ENCODE measurements around the gene CHIT1. TPM values are rescaled to one million over a fixed set of nuclear protein-coding genes. Genes with fewer than 3 reads are reported as not detected.

Gene CHIT1
- polyA plus RNA-seq, 1 experiment: not detected

- TF ChIP-seq CTCF (IDR thresholded peaks at IDR 0.05; ENCODE audit: insufficient read depth, low read depth, low read length): no peak
- DNase-seq (ENCODE audit: low read depth): no peak
These were observed 45.6 kb downstream of the CHIT1 start for GRCh38 chr1:203183828-203184227.

GRCh38 chr1:203182387-203182953 lies 47.0 kb downstream of the CHIT1 start:
- Histone ChIP-seq H3K4me3 (ENCODE audit: low read depth, low read length) (no peak overlapping the region), H3K27me3 (ENCODE audit: control insufficient read depth, insufficient read depth, low read length) (peaks cover 1% of the 10 kb centered on the region; the same call in 1 of the 2 replicates), H3K36me3 (ENCODE audit: control insufficient read depth, insufficient read depth, low read length) (no peaks in the 10 kb centered on the region)
- no peak for TF ChIP-seq CTCF (IDR thresholded peaks at IDR 0.05; ENCODE audit: insufficient read depth, low read depth, low read length)
- no peak for DNase-seq (ENCODE audit: low read depth)
- ChIA-PET POLR2A (no interaction called here), CTCF (interaction anchor here (0.6 to 9.3 kb wide), 5 partner anchors 10 to 281 kb away, joined by 3 to 60 read pairs (median 5); no protein-coding TSS in a partner anchor)

More at GRCh38 chr1:203183828-203184227, 45.6 kb downstream of the CHIT1 start:
- peaks cover 3% of the 10 kb centered on the region; the same call in 1 of the 2 replicates for H3K27me3 ChIP-seq (ENCODE audit: control insufficient read depth, insufficient read depth, low read length)
- ChIA-PET CTCF (interaction anchor here (1.2 to 9.3 kb wide), 3 partner anchors 11 to 32 kb away, joined by 3 to 60 read pairs (median 6); no protein-coding TSS in a partner anchor), POLR2A (no interaction called here)
- H3K36me3 ChIP-seq (ENCODE audit: control insufficient read depth, insufficient read depth, low read length): no peaks in the 10 kb centered on the region
- H3K4me3 ChIP-seq (ENCODE audit: low read depth, low read length): no peak overlapping the region

- CTCF ChIA-PET: interaction anchor here (0.6 to 9.3 kb wide), 5 partner anchors 9 to 282 kb away, joined by 3 to 60 read pairs (median 4); no protein-coding TSS in a partner anchor
- Histone ChIP-seq H3K36me3 (ENCODE audit: control insufficient read depth, insufficient read depth, low read length) (no peaks in the 10 kb centered on the region), H3K4me3 (ENCODE audit: low read depth, low read length) (no peak overlapping the region), H3K27me3 (ENCODE audit: control insufficient read depth, insufficient read depth, low read length) (peaks cover 1% of the 10 kb centered on the region; the same call in 1 of the 2 replicates)
- no peak for TF ChIP-seq CTCF (IDR thresholded peaks at IDR 0.05; ENCODE audit: insufficient read depth, low read depth, low read length)
- POLR2A ChIA-PET: no interaction called here
- no peak for DNase-seq (ENCODE audit: low read depth)
These were observed 47.7 kb downstream of the CHIT1 start for GRCh38 chr1:203181586-203182386.

- ChIA-PET POLR2A (no interaction called here), CTCF (interaction anchor here (0.9 to 9.3 kb wide), 4 partner anchors 8 to 86 kb away, joined by 3 to 60 read pairs (median 4); no protein-coding TSS in a partner anchor)
- no peak for TF ChIP-seq CTCF (IDR thresholded peaks at IDR 0.05; ENCODE audit: insufficient read depth, low read depth, low read length)
- H3K36me3 ChIP-seq (ENCODE audit: control insufficient read depth, insufficient read depth, low read length): no peaks in the 10 kb centered on the region
- no peak overlapping the region for H3K4me3 ChIP-seq (ENCODE audit: low read depth, low read length)
- DNase-seq (ENCODE audit: low read depth): no peak
- H3K27me3 ChIP-seq (ENCODE audit: control insufficient read depth, insufficient read depth, low read length): peaks cover 1% of the 10 kb centered on the region; the same call in 1 of the 2 replicates
These were observed 48.7 kb downstream of the CHIT1 start for GRCh38 chr1:203180611-203181330.

GRCh38 chr1:203179667-203180005 lies 49.8 kb downstream of the CHIT1 start:
- TF ChIP-seq CTCF (IDR thresholded peaks at IDR 0.05; ENCODE audit: insufficient read depth, low read depth, low read length): no peak
- Histone ChIP-seq H3K4me3 (ENCODE audit: low read depth, low read length) (no peak overlapping the region), H3K36me3 (ENCODE audit: control insufficient read depth, insufficient read depth, low read length) (no peaks in the 10 kb centered on the region), H3K27me3 (ENCODE audit: control insufficient read depth, insufficient read depth, low read length) (peaks cover 1% of the 10 kb centered on the region; the same call in 1 of the 2 replicates)
- no peak for DNase-seq (ENCODE audit: low read depth)
- ChIA-PET CTCF (interaction anchor here (1.1 to 2.0 kb wide), 3 partner anchors 9 to 54 kb away, joined by 3 to 5 read pairs (median 3); no protein-coding TSS in a partner anchor), POLR2A (no interaction called here)

Measured in BJ (cell line).